ENCODE measurements around the gene RPL5. TPM values are rescaled to one million over a fixed set of nuclear protein-coding genes. Genes with fewer than 3 reads are reported as not detected.

RPL5 gene
- total and polyA plus RNA-seq, 4 donors = 962 to 1,797 (median 1,175) TPM

DNA sequence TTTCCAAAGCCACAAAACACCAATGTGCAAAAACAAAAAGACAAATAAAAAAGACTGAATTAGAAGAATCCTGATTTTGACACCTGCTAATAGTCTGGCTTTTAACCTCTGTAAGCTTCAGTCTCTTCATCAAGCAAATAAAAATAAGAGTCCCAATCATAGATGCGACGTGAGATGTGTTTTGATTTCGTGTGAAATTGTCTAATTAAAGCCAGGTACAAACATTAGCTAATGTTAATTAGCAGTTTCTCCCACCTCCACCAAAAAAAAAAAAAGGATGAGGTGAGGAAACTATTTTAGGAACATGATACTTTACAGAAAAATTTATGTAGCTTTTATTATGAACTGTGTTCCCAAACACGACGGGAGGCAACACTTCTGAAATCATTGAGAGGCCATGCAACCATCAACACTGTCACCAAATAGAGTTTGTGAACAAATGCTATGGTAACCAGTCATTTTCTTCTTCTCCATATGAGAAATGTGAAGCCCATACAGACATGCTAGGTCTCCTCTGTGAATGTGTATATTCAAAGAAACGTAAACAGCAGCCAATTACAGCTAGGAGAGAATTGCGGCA is 40.3 kb upstream of the RPL5 start:
- H3K36me3 ChIP-seq (ENCODE audit: control insufficient read depth, insufficient read depth, low read length) = no peaks in the 10 kb centered on the region
- H3K9me3 ChIP-seq (ENCODE audit: control insufficient read depth, insufficient read depth, low read length) = peaks cover 1% of the 10 kb centered on the region
- WGBS (ENCODE audit: insufficient coverage) = no CpG with 5 or more reads among the region's 7 CpGs
- H3K4me3 ChIP-seq (ENCODE audit: low read depth, low read length) = no peak overlapping the region
- H3K27ac ChIP-seq (ENCODE audit: low read depth, low read length) = no peak overlapping the region
- DNase-seq (ENCODE audit: low read depth in 4 of 6, low spot score in 6 of 6) = no peak
- no peaks in the 10 kb centered on the region for H3K4me1 ChIP-seq (ENCODE audit: control insufficient read depth, insufficient read depth, low read length)
- no peaks in the 10 kb centered on the region for H3K27me3 ChIP-seq (ENCODE audit: control insufficient read depth, insufficient read depth, low read length)

DNA sequence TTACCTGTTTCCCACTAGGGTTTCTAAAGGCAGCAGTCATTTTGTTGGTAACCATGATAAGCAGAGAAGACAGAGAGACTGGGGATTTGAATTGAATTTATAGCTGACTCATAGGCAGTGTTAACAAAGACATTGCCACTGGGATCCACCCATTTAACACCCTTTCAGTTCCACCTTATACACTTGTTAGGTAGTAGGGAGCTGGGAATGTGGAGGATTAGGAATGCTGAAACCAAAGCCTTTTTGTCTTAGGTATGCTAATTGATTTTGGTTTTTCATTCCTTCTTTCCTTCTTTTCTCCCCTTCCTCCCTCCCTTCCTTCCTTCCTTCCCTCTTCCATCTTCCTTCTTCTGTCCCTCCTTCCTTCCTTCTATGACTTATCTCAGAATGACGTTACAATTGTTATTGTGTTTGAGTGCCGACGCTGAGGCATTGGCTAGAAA is 39.5 kb upstream of the RPL5 start:
- H3K4me1 ChIP-seq (ENCODE audit: control insufficient read depth, insufficient read depth, low read length) = no peaks in the 10 kb centered on the region
- DNase-seq (ENCODE audit: low read depth in 4 of 6, low spot score in 6 of 6) = peak in 1 of 6 donors; percentile 6
- H3K4me3 ChIP-seq (ENCODE audit: low read depth, low read length) = no peak overlapping the region
- peaks cover 1% of the 10 kb centered on the region for H3K9me3 ChIP-seq (ENCODE audit: control insufficient read depth, insufficient read depth, low read length)
- no peaks in the 10 kb centered on the region for H3K36me3 ChIP-seq (ENCODE audit: control insufficient read depth, insufficient read depth, low read length)
- H3K27me3 ChIP-seq (ENCODE audit: control insufficient read depth, insufficient read depth, low read length) = no peaks in the 10 kb centered on the region
- H3K27ac ChIP-seq (ENCODE audit: low read depth, low read length) = no peak overlapping the region
- WGBS (ENCODE audit: insufficient coverage) = no CpG with 5 or more reads among the region's 3 CpGs

DNA sequence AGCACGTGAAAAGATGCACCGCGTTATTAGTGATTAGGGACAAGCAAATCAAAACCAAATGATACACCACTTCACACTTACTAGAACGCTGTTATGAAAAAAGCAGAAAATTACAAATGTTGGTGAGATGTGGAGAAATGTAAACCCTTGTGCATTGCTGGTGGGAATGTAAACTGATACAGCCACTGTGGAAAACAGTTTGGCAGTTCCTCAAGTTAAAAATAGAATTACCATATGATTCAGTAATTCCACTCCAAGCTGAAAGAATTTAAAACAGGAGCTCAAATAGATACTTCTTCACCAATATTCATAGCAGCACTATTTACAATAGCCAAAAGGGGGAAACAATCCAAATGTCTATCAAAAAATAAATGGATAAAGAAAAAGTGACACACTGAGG is 36.7 kb upstream of the RPL5 start:
- Histone ChIP-seq H3K36me3 (ENCODE audit: control insufficient read depth, insufficient read depth, low read length) (no peaks in the 10 kb centered on the region), H3K27me3 (ENCODE audit: control insufficient read depth, insufficient read depth, low read length) (no peaks in the 10 kb centered on the region), H3K4me3 (ENCODE audit: low read depth, low read length) (no peak overlapping the region), H3K27ac (ENCODE audit: low read depth, low read length) (no peak overlapping the region), H3K9me3 (ENCODE audit: control insufficient read depth, insufficient read depth, low read length) (peaks cover 1% of the 10 kb centered on the region), H3K4me1 (ENCODE audit: control insufficient read depth, insufficient read depth, low read length) (no peaks in the 10 kb centered on the region)
- DNase-seq (ENCODE audit: low read depth in 4 of 6, low spot score in 6 of 6) = peak in 1 of 6 donors; percentile 59
- WGBS (ENCODE audit: insufficient coverage) = no CpG with 5 or more reads among the region's 4 CpGs

DNA sequence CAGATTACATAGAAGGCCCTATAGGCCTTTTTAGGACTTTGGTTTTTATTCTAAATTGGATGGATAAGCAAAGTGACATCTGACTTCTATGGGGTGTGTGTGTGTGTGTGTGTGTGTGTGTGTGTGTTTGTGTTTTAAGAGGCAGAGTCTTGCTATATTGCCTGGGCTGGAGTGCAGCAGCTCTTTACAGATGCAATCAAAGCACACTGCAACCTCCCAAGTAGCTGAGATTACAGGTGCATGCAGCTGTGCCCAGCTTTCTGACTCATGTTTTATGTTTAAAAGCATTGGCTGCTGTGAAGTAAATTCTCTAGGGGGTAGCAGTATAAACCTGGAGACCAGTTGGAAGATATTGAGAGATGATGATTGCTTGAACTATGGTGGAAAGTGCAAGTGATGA is 34.5 kb upstream of the RPL5 start:
- Histone ChIP-seq H3K4me3 (ENCODE audit: low read depth, low read length) (no peak overlapping the region), H3K4me1 (ENCODE audit: control insufficient read depth, insufficient read depth, low read length) (no peaks in the 10 kb centered on the region), H3K27me3 (ENCODE audit: control insufficient read depth, insufficient read depth, low read length) (no peaks in the 10 kb centered on the region), H3K9me3 (ENCODE audit: control insufficient read depth, insufficient read depth, low read length) (peaks cover 1% of the 10 kb centered on the region), H3K27ac (ENCODE audit: low read depth, low read length) (peak overlapping the region; percentile 65), H3K36me3 (ENCODE audit: control insufficient read depth, insufficient read depth, low read length) (no peaks in the 10 kb centered on the region)
- no peak for DNase-seq (ENCODE audit: low read depth in 4 of 6, low spot score in 6 of 6)

DNA sequence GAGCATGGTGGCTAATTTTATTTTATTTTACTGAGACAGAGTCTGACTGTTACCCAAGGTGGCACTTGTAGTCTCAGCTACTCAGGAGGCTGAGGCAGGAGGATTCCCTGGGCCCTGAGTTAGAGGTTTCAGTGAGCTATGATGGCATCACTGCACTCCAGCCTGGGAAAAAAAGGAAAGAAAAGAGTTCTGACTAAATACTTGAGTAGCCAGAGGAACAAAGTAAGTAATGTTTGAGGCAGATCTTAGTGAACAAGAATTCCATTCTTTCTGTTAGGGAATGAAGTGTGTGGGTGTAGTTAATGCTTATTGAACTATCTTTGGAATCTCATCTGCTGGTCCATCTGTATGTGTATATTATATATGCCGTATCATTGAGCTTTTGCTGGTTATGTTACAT is 33.9 kb upstream of the RPL5 start:
- peak in 1 of 6 donors; percentile 29 for DNase-seq (ENCODE audit: low read depth in 4 of 6, low spot score in 6 of 6)
- Histone ChIP-seq H3K4me3 (ENCODE audit: low read depth, low read length) (no peak overlapping the region), H3K36me3 (ENCODE audit: control insufficient read depth, insufficient read depth, low read length) (no peaks in the 10 kb centered on the region), H3K4me1 (ENCODE audit: control insufficient read depth, insufficient read depth, low read length) (no peaks in the 10 kb centered on the region), H3K27me3 (ENCODE audit: control insufficient read depth, insufficient read depth, low read length) (no peaks in the 10 kb centered on the region), H3K9me3 (ENCODE audit: control insufficient read depth, insufficient read depth, low read length) (peaks cover 1% of the 10 kb centered on the region), H3K27ac (ENCODE audit: low read depth, low read length) (peak overlapping the region; percentile 65)
- WGBS (ENCODE audit: insufficient coverage) = no CpG with 5 or more reads among the region's 1 CpG

DNA sequence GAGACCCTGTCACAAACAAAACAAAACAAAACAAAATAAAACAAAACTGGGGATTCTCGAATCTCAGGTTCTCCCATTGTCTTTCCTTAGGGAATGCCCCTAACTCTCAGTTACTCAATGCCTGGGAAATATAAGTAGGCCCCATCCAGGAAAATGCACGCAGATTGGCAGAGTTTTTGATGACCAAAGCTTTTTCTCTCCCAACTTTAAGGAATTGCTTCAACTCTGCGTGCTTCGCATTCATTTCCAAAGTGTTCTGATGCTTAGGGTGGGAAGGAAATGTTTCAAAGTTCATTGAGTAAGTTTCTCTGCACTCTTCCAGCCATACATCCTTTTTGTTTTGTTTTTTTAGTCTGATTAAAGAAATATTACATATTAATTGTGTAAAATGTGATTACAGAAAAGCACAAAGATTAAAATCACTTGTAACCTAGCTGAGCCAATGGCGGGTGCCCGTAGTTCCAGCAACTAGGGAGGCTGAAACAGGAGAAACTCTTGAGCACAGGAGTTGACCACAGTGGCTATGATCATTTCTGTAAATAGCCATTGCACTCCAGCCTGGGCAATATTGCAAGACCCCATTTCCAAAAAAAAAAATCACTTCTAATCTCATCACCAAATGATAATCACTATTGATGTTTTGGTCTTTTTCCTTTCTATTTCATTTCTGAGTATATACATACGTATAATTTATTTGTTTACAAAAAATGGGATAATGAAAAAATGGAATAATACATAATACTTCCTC is 28.5 kb upstream of the RPL5 start:
- no peak overlapping the region for H3K4me3 ChIP-seq (ENCODE audit: low read depth, low read length)
- H3K4me1 ChIP-seq (ENCODE audit: control insufficient read depth, insufficient read depth, low read length) = no peaks in the 10 kb centered on the region
- DNase-seq (ENCODE audit: low read depth in 4 of 6, low spot score in 6 of 6) = no peak
- H3K27me3 ChIP-seq (ENCODE audit: control insufficient read depth, insufficient read depth, low read length) = no peaks in the 10 kb centered on the region
- no peak overlapping the region for H3K27ac ChIP-seq (ENCODE audit: low read depth, low read length)
- 94% methylated on average over 3 of the region's 7 CpGs for WGBS (ENCODE audit: insufficient coverage)
- H3K36me3 ChIP-seq (ENCODE audit: control insufficient read depth, insufficient read depth, low read length) = no peaks in the 10 kb centered on the region
- H3K9me3 ChIP-seq (ENCODE audit: control insufficient read depth, insufficient read depth, low read length) = no peaks in the 10 kb centered on the region

DNA sequence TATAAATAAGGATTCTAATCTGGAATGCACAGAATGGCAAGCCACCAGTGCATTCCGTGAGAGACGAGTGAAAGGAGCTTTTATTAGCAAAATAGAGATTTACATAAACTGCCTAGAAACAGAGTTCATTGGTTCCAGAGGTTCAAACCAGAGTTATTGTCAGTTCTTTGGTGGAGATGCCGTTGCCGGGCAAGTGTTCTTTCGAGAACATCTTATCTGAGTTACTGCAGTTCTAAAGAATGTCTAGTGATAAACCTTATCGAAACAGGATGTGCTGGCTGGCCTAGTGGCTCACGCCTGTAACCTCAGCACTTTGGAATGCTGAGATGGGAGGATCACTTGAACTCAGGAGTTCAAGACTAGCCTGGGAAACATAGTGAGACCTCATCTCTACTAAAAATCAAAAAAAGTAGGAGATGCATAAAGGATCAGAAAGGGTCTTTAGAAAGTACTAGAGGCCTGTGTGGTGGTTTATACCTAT is 27.1 kb upstream of the RPL5 start:
- H3K27me3 ChIP-seq (ENCODE audit: control insufficient read depth, insufficient read depth, low read length) = no peaks in the 10 kb centered on the region
- peak in 4 of 6 donors; percentile 4 to 57 (median 23) for DNase-seq (ENCODE audit: low read depth in 4 of 6, low spot score in 6 of 6)
- H3K4me3 ChIP-seq (ENCODE audit: low read depth, low read length) = no peak overlapping the region
- H3K36me3 ChIP-seq (ENCODE audit: control insufficient read depth, insufficient read depth, low read length) = no peaks in the 10 kb centered on the region
- WGBS (ENCODE audit: insufficient coverage) = 53% methylated on average over 4 of the region's 7 CpGs
- H3K4me1 ChIP-seq (ENCODE audit: control insufficient read depth, insufficient read depth, low read length) = no peaks in the 10 kb centered on the region
- H3K9me3 ChIP-seq (ENCODE audit: control insufficient read depth, insufficient read depth, low read length) = no peaks in the 10 kb centered on the region
- H3K27ac ChIP-seq (ENCODE audit: low read depth, low read length) = peak overlapping the region; percentile 73

DNA sequence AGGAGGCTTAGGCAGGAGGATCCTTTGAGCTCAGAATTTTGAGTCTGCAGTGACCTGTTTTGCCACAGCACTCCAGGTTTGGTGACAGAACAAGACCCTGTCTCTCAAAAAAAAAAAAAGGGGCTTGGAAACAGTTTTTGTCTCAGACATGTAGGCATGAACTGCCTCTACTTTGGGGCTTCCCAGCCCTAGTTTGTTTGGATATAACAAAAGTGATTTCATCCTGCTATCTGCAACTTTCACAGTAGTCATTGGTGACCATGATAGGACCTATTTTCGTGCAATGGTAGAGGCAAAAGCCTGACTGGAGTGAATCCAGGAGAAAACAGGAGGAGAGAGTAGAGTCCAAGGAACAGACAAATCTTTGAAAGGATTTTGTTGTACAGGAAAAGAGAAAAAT is 26.6 kb upstream of the RPL5 start:
- no peak for DNase-seq (ENCODE audit: low read depth in 4 of 6, low spot score in 6 of 6)
- H3K27ac ChIP-seq (ENCODE audit: low read depth, low read length) = peak overlapping the region; percentile 72

DNA sequence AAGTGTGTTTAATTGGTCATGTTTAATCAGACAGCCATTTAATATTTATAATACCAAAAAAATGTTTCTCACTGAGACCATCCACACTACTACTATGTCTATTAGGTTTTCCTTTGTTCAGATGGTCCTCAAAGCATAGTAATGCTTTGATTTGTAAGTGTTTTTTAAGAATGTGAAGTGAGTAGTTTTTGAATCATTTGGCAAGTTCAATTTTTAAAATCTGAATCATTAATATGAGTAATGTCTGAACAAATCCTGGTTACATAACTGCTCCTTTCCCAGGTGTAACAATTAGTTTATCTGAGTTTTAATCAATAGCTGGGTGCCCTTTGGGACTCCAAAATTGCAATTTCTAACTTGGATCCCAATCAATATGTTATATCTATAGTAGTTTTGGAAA is 23.5 kb upstream of the RPL5 start:
- Histone ChIP-seq H3K4me1 (ENCODE audit: control insufficient read depth, insufficient read depth, low read length) (no peaks in the 10 kb centered on the region), H3K36me3 (ENCODE audit: control insufficient read depth, insufficient read depth, low read length) (no peaks in the 10 kb centered on the region), H3K4me3 (ENCODE audit: low read depth, low read length) (no peak overlapping the region), H3K27ac (ENCODE audit: low read depth, low read length) (no peak overlapping the region), H3K9me3 (ENCODE audit: control insufficient read depth, insufficient read depth, low read length) (no peaks in the 10 kb centered on the region), H3K27me3 (ENCODE audit: control insufficient read depth, insufficient read depth, low read length) (no peaks in the 10 kb centered on the region)
- DNase-seq (ENCODE audit: low read depth in 4 of 6, low spot score in 6 of 6) = no peak

More for the DNA sequence above, 26.6 kb upstream of the RPL5 start:
- Histone ChIP-seq H3K36me3 (ENCODE audit: control insufficient read depth, insufficient read depth, low read length) (no peaks in the 10 kb centered on the region), H3K27me3 (ENCODE audit: control insufficient read depth, insufficient read depth, low read length) (no peaks in the 10 kb centered on the region), H3K9me3 (ENCODE audit: control insufficient read depth, insufficient read depth, low read length) (no peaks in the 10 kb centered on the region), H3K4me3 (ENCODE audit: low read depth, low read length) (no peak overlapping the region), H3K4me1 (ENCODE audit: control insufficient read depth, insufficient read depth, low read length) (no peaks in the 10 kb centered on the region)
- WGBS (ENCODE audit: insufficient coverage) = 78% methylated on average over 1 of the region's 1 CpG

DNA sequence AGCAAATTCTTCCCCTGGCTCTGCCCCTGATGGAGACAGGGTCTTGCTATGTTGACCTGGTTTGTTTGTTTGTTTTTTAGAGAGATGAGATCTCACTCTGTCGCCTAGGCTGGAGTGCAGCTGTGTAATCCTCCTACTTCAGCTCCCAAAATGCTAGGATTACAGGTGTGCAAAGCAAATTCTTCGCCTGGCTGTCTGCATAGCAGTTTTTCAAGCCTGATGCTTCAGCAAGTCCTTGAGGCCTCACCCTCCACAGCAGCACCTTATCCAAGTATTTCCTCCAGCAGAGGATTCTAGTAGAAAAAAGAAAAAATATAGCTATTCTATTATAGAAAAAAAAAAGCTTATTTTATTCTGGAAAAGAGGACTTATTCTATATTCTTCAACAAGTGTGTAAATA is 15.1 kb upstream of the RPL5 start:
- H3K27me3 ChIP-seq (ENCODE audit: control insufficient read depth, insufficient read depth, low read length) = no peaks in the 10 kb centered on the region
- no peak overlapping the region for H3K4me3 ChIP-seq (ENCODE audit: low read depth, low read length)
- no peaks in the 10 kb centered on the region for H3K9me3 ChIP-seq (ENCODE audit: control insufficient read depth, insufficient read depth, low read length)
- no peaks in the 10 kb centered on the region for H3K4me1 ChIP-seq (ENCODE audit: control insufficient read depth, insufficient read depth, low read length)
- no peaks in the 10 kb centered on the region for H3K36me3 ChIP-seq (ENCODE audit: control insufficient read depth, insufficient read depth, low read length)
- 81% methylated on average over 2 of the region's 2 CpGs for WGBS (ENCODE audit: insufficient coverage)
- no peak for DNase-seq (ENCODE audit: low read depth in 4 of 6, low spot score in 6 of 6)
- no peak overlapping the region for H3K27ac ChIP-seq (ENCODE audit: low read depth, low read length)
